Measurements from ENCODE around the gene URB2. TPM values are rescaled to one million over a fixed set of nuclear protein-coding genes. Genes with fewer than 3 reads are reported as not detected.
"Not testable (repeated sequence)": the region's sequence is repeated elsewhere in the genome, so short reads cannot be mapped to it uniquely, and the experiment has no call there.

Gene URB2
- total RNA-seq, 1 donor from 2014 or later = 8.2 TPM

GRCh38 chr1:229613938-229614337 is 12.1 kb upstream of the URB2 start:
- DNase-seq (ENCODE audit: low read depth in 2 of 2) = no peak

GRCh38 chr1:229614701-229615100 is 11.3 kb upstream of the URB2 start:
- no peak for DNase-seq (ENCODE audit: low read depth in 2 of 2)

GRCh38 chr1:229617351-229618100 is 8.5 kb upstream of the URB2 start:
- DNase-seq (ENCODE audit: low read depth in 2 of 2) = no peak

- no peak for DNase-seq (ENCODE audit: low read depth in 2 of 2)
These were observed 7.0 kb upstream of the URB2 start for GRCh38 chr1:229619002-229619401.

- DNase-seq (ENCODE audit: low read depth in 2 of 2) = no peak
These were observed 6.4 kb upstream of the URB2 start for GRCh38 chr1:229619614-229620013.

- no peak for DNase-seq (ENCODE audit: low read depth in 2 of 2)
These were observed 5.2 kb upstream of the URB2 start for GRCh38 chr1:229620876-229621275.

GRCh38 chr1:229621663-229622062 is 4.4 kb upstream of the URB2 start:
- no peak for DNase-seq (ENCODE audit: low read depth in 2 of 2)

GRCh38 chr1:229622641-229623120 is 3.4 kb upstream of the URB2 start:
- not testable (repeated sequence) for DNase-seq (ENCODE audit: low read depth in 2 of 2)

- no peak for DNase-seq (ENCODE audit: low read depth in 2 of 2)
These were observed 2.8 kb upstream of the URB2 start for GRCh38 chr1:229623225-229623624.

- DNase-seq (ENCODE audit: low read depth in 2 of 2) = no peak
These were observed 2.2 kb upstream of the URB2 start for GRCh38 chr1:229623838-229624237.

GRCh38 chr1:229624521-229625070 is 1.5 kb upstream of the URB2 start:
- DNase-seq (ENCODE audit: low read depth in 2 of 2) = no peak

- DNase-seq (ENCODE audit: low read depth in 2 of 2) = peak in 1 of 2 donors; percentile 52
These were observed 754 bp upstream of the URB2 start for GRCh38 chr1:229625071-229625914.

GRCh38 chr1:229627003-229627402 is 956 bp downstream of the URB2 start:
- no peak for DNase-seq (ENCODE audit: low read depth in 2 of 2)

- no peak for DNase-seq (ENCODE audit: low read depth in 2 of 2)
These were observed 3.2 kb downstream of the URB2 start for GRCh38 chr1:229629261-229629660.

GRCh38 chr1:229631148-229631547 is 5.1 kb downstream of the URB2 start:
- DNase-seq (ENCODE audit: low read depth in 2 of 2) = no peak

- no peak for DNase-seq (ENCODE audit: low read depth in 2 of 2)
These were observed 5.9 kb downstream of the URB2 start for GRCh38 chr1:229631966-229632365.

GRCh38 chr1:229636042-229636441 is 10.0 kb downstream of the URB2 start:
- no peak for DNase-seq (ENCODE audit: low read depth in 2 of 2)

GRCh38 chr1:229637746-229638145 is 11.7 kb downstream of the URB2 start:
- DNase-seq (ENCODE audit: low read depth in 2 of 2) = no peak

- DNase-seq (ENCODE audit: low read depth in 2 of 2) = no peak
These were observed 14.4 kb downstream of the URB2 start for GRCh38 chr1:229640455-229640854.

GRCh38 chr1:229641306-229641705 is 15.3 kb downstream of the URB2 start:
- DNase-seq (ENCODE audit: low read depth in 2 of 2) = no peak

- no peak for DNase-seq (ENCODE audit: low read depth in 2 of 2)
These were observed 16.3 kb downstream of the URB2 start for GRCh38 chr1:229642376-229642775.

GRCh38 chr1:229642970-229643369 is 16.9 kb downstream of the URB2 start:
- no peak for DNase-seq (ENCODE audit: low read depth in 2 of 2)

Data from dermis microvascular lymphatic vessel endothelial cell (primary cell).